HCT116 (cell line): Measurements from ENCODE around the gene FRAS1. TPM values are rescaled to one million over a fixed set of nuclear protein-coding genes. Genes with fewer than 3 reads are reported as not detected.

Experiments
- ATAC-seq: fragments of 200-7000 bp; cut with Tn5 transposase; 2 replicates; pipeline ENCODE4 v1.9.1; 2020; ENCODE audit warnings: mild to moderate bottlenecking, moderate library complexity
- BruUV-seq: library from RNA; stranded (reverse); fragments of 400-500 nt; replicated peaks from 2 replicates; lab custom pipeline; 2021; lab: Mats Ljungman, UMichigan
- CTCF ChIA-PET: fragments of 300-600 bp; sonication (Branson Sonifier 250); formaldehyde crosslinking; loops from one replicate; lab custom pipeline; 2021; ENCODE audit warnings: antibody characterized with exemption; lab: Charles Lee
- POLR2A ChIA-PET: fragments of 300-600, 350-600 bp; sonication (Branson Sonifier 250); formaldehyde crosslinking; loops from one replicate; lab custom pipeline; 2021; ENCODE audit warnings: antibody characterized with exemption; lab: Charles Lee
- RAD21 ChIA-PET, 2 experiments: fragments of 300-600 bp; sonication (Branson Sonifier 250); formaldehyde crosslinking; loops; one replicate each; lab custom pipeline; 2023; ENCODE audit warnings: low total read pairs in 2 of 2; ENCODE audit not compliant: uncharacterized antibody in 2 of 2, unreplicated experiment in 2 of 2, low non-redundant PET in 1 of 2; lab: Charles Lee
- DNase-seq: peaks from one replicate; pipeline ENCODE4 v3.0.0-alpha.2; 2010; ENCODE audit warnings: low read depth, low spot score
- H2AFZ ChIP-seq: fragments of 200-600 bp; shearing (Covaris generic), sonication (generic); 2 replicates; pipeline ENCODE4 v1.6.1; 2017; ENCODE audit warnings: low read depth, mixed run types, mixed read lengths, antibody characterized with exemption, low read length; ENCODE audit not compliant: poor library complexity, severe bottlenecking
- H3K27ac ChIP-seq: 2 replicates; pipeline ENCODE4 v1.5.1; 2012; ENCODE audit warnings: low read depth, low read length
- H3K27me3 ChIP-seq: fragments of 200-600 bp; sonication (generic); 2 replicates; pipeline ENCODE4 v1.6.1; 2016; ENCODE audit warnings: mixed run types, low read length, mixed read lengths; ENCODE audit not compliant: insufficient read depth
- H3K36me3 ChIP-seq, 2 experiments: fragments of 200-500 bp in 1 of 2; fragments of 200-600 bp in 1 of 2; sonication (Bioruptor generic) in 1 of 2; sonication (generic) in 1 of 2; 2 replicates each; pipeline versions ENCODE4 v1.5.1 to v1.6.1; 2014 to 2016; ENCODE audit warnings: low read length in 2 of 2, inconsistent platforms in 1 of 2, mixed read lengths in 1 of 2, mixed run types in 1 of 2; ENCODE audit not compliant: insufficient read depth in 2 of 2, control insufficient read depth in 1 of 2
- H3K4me1 ChIP-seq, 2 experiments: fragments of 200-600 bp in 1 of 2; sonication (generic) in 1 of 2; 2 replicates each; pipeline versions ENCODE4 v1.5.1 to v1.6.1; 2012 to 2017; ENCODE audit warnings: low read length in 2 of 2, inconsistent platforms in 1 of 2, mild to moderate bottlenecking in 1 of 2, mixed read lengths in 1 of 2, mixed run types in 1 of 2, moderate library complexity in 1 of 2; ENCODE audit not compliant: insufficient read depth in 2 of 2, control insufficient read depth in 1 of 2
- H3K4me2 ChIP-seq: fragments of 200-600 bp; sonication (generic); 2 replicates; pipeline ENCODE4 v1.6.1; 2017; ENCODE audit warnings: mixed run types, low read length, mixed read lengths
- H3K4me3 ChIP-seq, 2 experiments: fragments of 200-600 bp in 1 of 2; sonication (generic) in 1 of 2; replicated peaks in 1 of 2; 2 replicates each; pipeline ENCODE4 v1.5.1; 2011 to 2016; ENCODE audit warnings: low read length in 2 of 2, control low read depth in 1 of 2, low read depth in 1 of 2, mild to moderate bottlenecking in 1 of 2, mixed read lengths in 1 of 2, mixed run types in 1 of 2
- H3K79me2 ChIP-seq: fragments of 200-600 bp; sonication (generic); 2 replicates; pipeline ENCODE4 v1.6.1; 2017; ENCODE audit warnings: mild to moderate bottlenecking, mixed run types, low read length, moderate library complexity, mixed read lengths; ENCODE audit not compliant: insufficient read depth
- H3K9ac ChIP-seq: fragments of 200-600 bp; sonication (generic); 2 replicates; pipeline ENCODE4 v1.6.1; 2016; ENCODE audit warnings: low read length, mixed read lengths
- H3K9me2 ChIP-seq: fragments of 200-600 bp; sonication (generic), shearing (Covaris generic); 2 replicates; pipeline ENCODE4 v1.6.1; 2017; ENCODE audit warnings: mixed run types, mild to moderate bottlenecking, moderate library complexity; ENCODE audit not compliant: insufficient read depth
- H3K9me3 ChIP-seq, 2 experiments: fragments of 200-500 bp in 1 of 2; fragments of 200-600 bp in 1 of 2; sonication (Bioruptor generic) in 1 of 2; sonication (generic) in 1 of 2; 2 replicates each; pipeline ENCODE4 v1.6.1; 2014 to 2017; ENCODE audit warnings: low read length in 2 of 2, mixed read lengths in 2 of 2, inconsistent platforms in 1 of 2, low read depth in 1 of 2, mild to moderate bottlenecking in 1 of 2, mixed run types in 1 of 2, moderate library complexity in 1 of 2; ENCODE audit not compliant: control insufficient read depth in 1 of 2, insufficient read depth in 1 of 2
- H4K20me1 ChIP-seq: fragments of 200-600 bp; sonication (generic), shearing (Covaris generic); 2 replicates; pipeline ENCODE4 v1.6.1; 2017; ENCODE audit warnings: mixed run types, mild to moderate bottlenecking, moderate library complexity; ENCODE audit not compliant: insufficient read depth
- ATF3 ChIP-seq: IDR thresholded peaks from 2 replicates; pipeline ENCODE4 v1.6.1; 2012
- CBX3 ChIP-seq: IDR thresholded peaks from 2 replicates; pipeline ENCODE4 v1.6.1; 2012; ENCODE audit warnings: low read depth
- CEBPB ChIP-seq: IDR thresholded peaks from 2 replicates; pipeline ENCODE4 v1.6.1; 2012; ENCODE audit warnings: low read depth
- ELF1 ChIP-seq: IDR thresholded peaks from 2 replicates; pipeline ENCODE4 v1.6.1; 2012; ENCODE audit warnings: low read depth, borderline replicate concordance
- EZH2 ChIP-seq: fragments of 200-600 bp; sonication (generic); IDR thresholded peaks from 2 replicates; pipeline ENCODE4 v1.6.1; 2017; ENCODE audit warnings: antibody characterized with exemption, mixed run types
- EZH2phosphoT487 ChIP-seq: fragments of 200-600 bp; IDR thresholded peaks from 2 replicates; pipeline ENCODE4 v1.6.1; 2018; ENCODE audit warnings: antibody characterized with exemption, borderline replicate concordance
- FOSL1 ChIP-seq: IDR thresholded peaks from 2 replicates; pipeline ENCODE4 v1.6.1; 2012; ENCODE audit warnings: low read depth
- JUND ChIP-seq: IDR thresholded peaks from 2 replicates; pipeline ENCODE4 v1.6.1; 2012
- POLR2A ChIP-seq: IDR thresholded peaks from 2 replicates; pipeline ENCODE4 v1.7.0; 2011; ENCODE audit warnings: borderline replicate concordance; ENCODE audit not compliant: insufficient read depth, insufficient read length; ENCODE audit errors: extremely low read depth
- POLR2AphosphoS5 ChIP-seq: IDR thresholded peaks from 2 replicates; pipeline ENCODE4 v1.6.1; 2011; ENCODE audit warnings: mild to moderate bottlenecking, low read depth, low read length, moderate library complexity
- RAD21 ChIP-seq: IDR thresholded peaks from 2 replicates; pipeline ENCODE4 v1.6.1; 2012; ENCODE audit warnings: low read depth, mild to moderate bottlenecking
- SP1 ChIP-seq: IDR thresholded peaks from 2 replicates; pipeline ENCODE4 v1.6.1; 2012; ENCODE audit warnings: low read depth
- ZFX ChIP-seq: fragments of 450-650 bp; IDR thresholded peaks from 2 replicates; pipeline ENCODE4 v1.6.1; 2017
- ZNF274 ChIP-seq: fragments of 200-500 bp; sonication (Bioruptor generic); IDR thresholded peaks from 2 replicates; pipeline ENCODE4 v1.6.1; 2014; ENCODE audit warnings: mild to moderate bottlenecking, low read depth, low read length, inconsistent platforms
- intact Hi-C: fragments of 100-400 bp; cut with micrococcal nuclease; formaldehyde crosslinking; loops from 2 replicates; pipeline ENCODE4 v1.10.0; 2022
- total RNA-seq: library from RNA; stranded (reverse); gene quantifications from one replicate; pipeline ENCODE4 v1.2.1, GENCODE V29; 2021; ENCODE audit not compliant: unreplicated experiment
- TF ChIP-seq, protein P1 (sequence below), 3 experiments: fragments of 200-600 bp in 1 of 3; sonication (generic) in 1 of 3; IDR thresholded peaks in 2 of 3; conservative IDR thresholded peaks in 1 of 3; 2 replicates each; pipeline ENCODE4 v1.5.1; 2012 to 2017; ENCODE audit warnings: low read depth in 2 of 3, low read length in 2 of 3, antibody characterized with exemption in 1 of 3, borderline replicate concordance in 1 of 3, control low read depth in 1 of 3, mild to moderate bottlenecking in 1 of 3, mixed read lengths in 1 of 3, mixed run types in 1 of 3, moderate library complexity in 1 of 3; ENCODE audit not compliant: insufficient read depth in 1 of 3
- TF ChIP-seq, protein P2 (sequence below): IDR thresholded peaks from 2 replicates; pipeline ENCODE4 v1.6.1; 2012

Gene FRAS1
- total RNA-seq, 1 experiment from 2014 or later = 33.5 TPM

GRCh38 chr4:78168029-78168428 lies 110.9 kb downstream of the FRAS1 start:
- intact Hi-C loops = no loop called here
- H3K4me1 ChIP-seq = no peaks in the 10 kb centered on the region
- DNase-seq (no peak), ATAC-seq (no peak)
- no peak overlapping the region for H3K4me2 ChIP-seq
- no peak overlapping the region for H3K9ac ChIP-seq
- BruUV-seq = no TSS peak
- H3K9me3 ChIP-seq = no peaks in the 10 kb centered on the region
- H3K27me3 ChIP-seq = no peaks in the 10 kb centered on the region
- no peaks in the 10 kb centered on the region for H4K20me1 ChIP-seq
- no peaks in the 10 kb centered on the region for H3K9me2 ChIP-seq
- H3K4me3 ChIP-seq = no peak overlapping the region
- H3K79me2 ChIP-seq = no peaks in the 10 kb centered on the region; the same call in 1 of the 2 replicates
- H3K36me3 ChIP-seq = no peaks in the 10 kb centered on the region
- no peak overlapping the region for H2AFZ ChIP-seq
- CTCF ChIA-PET = no interaction called here
- POLR2A ChIA-PET = no interaction called here
- RAD21 ChIA-PET = no interaction called here
- TF ChIP-seq ZNF274 (no peak), ATF3 (no peak), JUND (no peak), POLR2A (no peak), CEBPB (no peak), CBX3 (no peak), ELF1 (no peak), RAD21 (no peak), SP1 (no peak), ZFX (no peak), EZH2phosphoT487 (no peak), POLR2AphosphoS5 (no peak), EZH2 (no peak), FOSL1 (no peak)
- TF ChIP-seq, protein P1, sequence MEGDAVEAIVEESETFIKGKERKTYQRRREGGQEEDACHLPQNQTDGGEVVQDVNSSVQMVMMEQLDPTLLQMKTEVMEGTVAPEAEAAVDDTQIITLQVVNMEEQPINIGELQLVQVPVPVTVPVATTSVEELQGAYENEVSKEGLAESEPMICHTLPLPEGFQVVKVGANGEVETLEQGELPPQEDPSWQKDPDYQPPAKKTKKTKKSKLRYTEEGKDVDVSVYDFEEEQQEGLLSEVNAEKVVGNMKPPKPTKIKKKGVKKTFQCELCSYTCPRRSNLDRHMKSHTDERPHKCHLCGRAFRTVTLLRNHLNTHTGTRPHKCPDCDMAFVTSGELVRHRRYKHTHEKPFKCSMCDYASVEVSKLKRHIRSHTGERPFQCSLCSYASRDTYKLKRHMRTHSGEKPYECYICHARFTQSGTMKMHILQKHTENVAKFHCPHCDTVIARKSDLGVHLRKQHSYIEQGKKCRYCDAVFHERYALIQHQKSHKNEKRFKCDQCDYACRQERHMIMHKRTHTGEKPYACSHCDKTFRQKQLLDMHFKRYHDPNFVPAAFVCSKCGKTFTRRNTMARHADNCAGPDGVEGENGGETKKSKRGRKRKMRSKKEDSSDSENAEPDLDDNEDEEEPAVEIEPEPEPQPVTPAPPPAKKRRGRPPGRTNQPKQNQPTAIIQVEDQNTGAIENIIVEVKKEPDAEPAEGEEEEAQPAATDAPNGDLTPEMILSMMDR (IDR thresholded peaks at IDR 0.05 in 2 of 3, conservative IDR thresholded peaks at IDR 0.05 in 1 of 3; ENCODE audit: borderline replicate concordance in 1 of 3, insufficient read depth in 1 of 3, low read depth in 2 of 3, low read length in 2 of 3) = no peak
- TF ChIP-seq, protein P2, sequence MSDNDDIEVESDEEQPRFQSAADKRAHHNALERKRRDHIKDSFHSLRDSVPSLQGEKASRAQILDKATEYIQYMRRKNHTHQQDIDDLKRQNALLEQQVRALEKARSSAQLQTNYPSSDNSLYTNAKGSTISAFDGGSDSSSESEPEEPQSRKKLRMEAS = no peak
- TF ChIP-seq, all 23 proteins: peak for 0
- H3K27ac ChIP-seq = no peak overlapping the region
